Fibroblast of skin of abdomen (primary cell): ENCODE data around the gene LIMA1.

Source experiments
- DNase-seq: peaks from one replicate; pipeline ENCODE4 v3.0.0-alpha.2; 2013

LIMA1 gene

DNA sequence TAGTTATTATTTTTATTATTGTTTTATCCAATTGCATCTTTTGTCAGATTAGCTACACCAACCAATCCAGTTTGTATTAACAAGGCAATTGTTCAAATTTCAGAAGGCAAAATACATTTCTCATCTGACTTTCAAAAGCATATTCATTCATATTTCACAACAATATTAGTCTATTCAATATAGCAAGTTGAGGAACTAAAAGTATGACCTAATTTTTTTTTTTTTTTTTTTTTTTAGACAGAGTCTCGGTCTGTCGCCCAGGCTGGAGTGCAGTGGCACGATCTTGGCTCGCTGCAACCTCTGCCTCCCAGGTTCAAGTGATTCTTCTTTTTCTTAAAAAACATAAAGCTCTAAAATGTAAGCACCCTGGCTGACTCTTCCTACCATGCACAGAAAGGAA lies 154.0 kb downstream of the LIMA1 start:
- DNase-seq = no peak

DNA sequence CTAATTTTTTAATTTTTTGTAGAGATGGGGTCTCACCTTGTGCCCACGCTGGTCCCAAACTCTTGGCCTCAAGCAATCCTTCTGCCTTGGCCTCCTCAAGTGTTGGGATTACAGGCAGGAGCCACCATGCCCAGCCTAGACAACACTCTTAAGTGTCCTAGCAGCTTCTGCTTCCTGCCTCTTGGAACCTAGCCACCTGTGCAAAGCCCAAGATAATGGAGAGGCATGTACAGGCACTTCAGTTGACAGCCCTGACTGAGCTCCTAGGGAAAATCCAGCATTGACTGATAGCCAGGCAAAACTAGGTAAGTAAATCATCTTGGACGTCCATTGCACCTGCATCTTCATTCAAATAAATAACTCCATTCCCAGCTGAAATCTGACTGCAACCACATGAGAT lies 155.8 kb downstream of the LIMA1 start:
- no peak for DNase-seq
